HG03571 (cell line): ENCODE results near the gene LGI1.

Source experiments
- ATAC-seq: cut with Tn5 transposase; IDR thresholded peaks from one replicate; pipeline ENCODE4 v1.9.1; 2021; ENCODE audit not compliant: unreplicated experiment

The LGI1 gene

GRCh38 chr10:93754761-93755160 lies 3.0 kb upstream of the LGI1 start:
- no peak for ATAC-seq

GRCh38 chr10:93755443-93756116 lies 2.2 kb upstream of the LGI1 start:
- ATAC-seq, result no peak

- no peak for ATAC-seq
Observed at GRCh38 chr10:93756118-93756517, 1.6 kb upstream of the LGI1 start.

- ATAC-seq, result no peak
Observed at GRCh38 chr10:93757136-93757535, 600 bp upstream of the LGI1 start.

GRCh38 chr10:93758508-93758885 lies 761 bp downstream of the LGI1 start:
- ATAC-seq, result no peak

GRCh38 chr10:93758891-93759410 lies 1.2 kb downstream of the LGI1 start:
- no peak for ATAC-seq

GRCh38 chr10:93760490-93760889 lies 2.8 kb downstream of the LGI1 start:
- ATAC-seq, result no peak

- no peak for ATAC-seq
Observed at GRCh38 chr10:93762979-93763391, 5.2 kb downstream of the LGI1 start.

GRCh38 chr10:93766918-93767317 lies 9.2 kb downstream of the LGI1 start:
- no peak for ATAC-seq

- no peak for ATAC-seq
Observed at GRCh38 chr10:93767724-93768399, 10.1 kb downstream of the LGI1 start.

- no peak for ATAC-seq
Observed at GRCh38 chr10:93768892-93769291, 11.2 kb downstream of the LGI1 start.

GRCh38 chr10:93771354-93771753 lies 13.6 kb downstream of the LGI1 start:
- no peak for ATAC-seq

GRCh38 chr10:93773120-93773519 lies 15.4 kb downstream of the LGI1 start:
- ATAC-seq, result no peak

GRCh38 chr10:93773705-93774104 lies 16.0 kb downstream of the LGI1 start:
- no peak for ATAC-seq

GRCh38 chr10:93775356-93775755 lies 17.6 kb downstream of the LGI1 start:
- no peak for ATAC-seq

- ATAC-seq, result no peak
Observed at GRCh38 chr10:93777092-93777491, 19.4 kb downstream of the LGI1 start.

GRCh38 chr10:93784059-93784458 lies 26.3 kb downstream of the LGI1 start:
- no peak for ATAC-seq

GRCh38 chr10:93788413-93789208 lies 30.9 kb downstream of the LGI1 start:
- ATAC-seq, result no peak

- ATAC-seq, result no peak
Observed at GRCh38 chr10:93790439-93790838, 32.7 kb downstream of the LGI1 start.

GRCh38 chr10:93796167-93796566 lies 38.4 kb downstream of the LGI1 start:
- no peak for ATAC-seq

- ATAC-seq, result no peak
Observed at GRCh38 chr10:93797825-93798224, 40.1 kb downstream of the LGI1 start.
